HCT116 (cell line): Measurements from ENCODE around the gene PPM1B. TPM values are rescaled to one million over a fixed set of nuclear protein-coding genes. Genes with fewer than 3 reads are reported as not detected.

Source experiments
- ATAC-seq: fragments of 200-7000 bp; cut with Tn5 transposase; 2 replicates; pipeline ENCODE4 v1.9.1; 2020; ENCODE audit warnings: mild to moderate bottlenecking, moderate library complexity
- BruUV-seq: library from RNA; stranded (reverse); fragments of 400-500 nt; replicated peaks from 2 replicates; lab custom pipeline; 2021; lab: Mats Ljungman, UMichigan
- CTCF ChIA-PET: fragments of 300-600 bp; sonication (Branson Sonifier 250); formaldehyde crosslinking; loops from one replicate; lab custom pipeline; 2021; ENCODE audit warnings: antibody characterized with exemption; lab: Charles Lee
- POLR2A ChIA-PET: fragments of 300-600, 350-600 bp; sonication (Branson Sonifier 250); formaldehyde crosslinking; loops from one replicate; lab custom pipeline; 2021; ENCODE audit warnings: antibody characterized with exemption; lab: Charles Lee
- RAD21 ChIA-PET, 2 experiments: fragments of 300-600 bp; sonication (Branson Sonifier 250); formaldehyde crosslinking; loops; one replicate each; lab custom pipeline; 2023; ENCODE audit warnings: low total read pairs in 2 of 2; ENCODE audit not compliant: uncharacterized antibody in 2 of 2, unreplicated experiment in 2 of 2, low non-redundant PET in 1 of 2; lab: Charles Lee
- DNase-seq: peaks from one replicate; pipeline ENCODE4 v3.0.0-alpha.2; 2010; ENCODE audit warnings: low read depth, low spot score
- H2AFZ ChIP-seq: fragments of 200-600 bp; shearing (Covaris generic), sonication (generic); 2 replicates; pipeline ENCODE4 v1.6.1; 2017; ENCODE audit warnings: low read depth, mixed run types, mixed read lengths, antibody characterized with exemption, low read length; ENCODE audit not compliant: poor library complexity, severe bottlenecking
- H3K27ac ChIP-seq: 2 replicates; pipeline ENCODE4 v1.5.1; 2012; ENCODE audit warnings: low read depth, low read length
- H3K27me3 ChIP-seq: fragments of 200-600 bp; sonication (generic); 2 replicates; pipeline ENCODE4 v1.6.1; 2016; ENCODE audit warnings: mixed run types, low read length, mixed read lengths; ENCODE audit not compliant: insufficient read depth
- H3K36me3 ChIP-seq, 2 experiments: fragments of 200-500 bp in 1 of 2; fragments of 200-600 bp in 1 of 2; sonication (Bioruptor generic) in 1 of 2; sonication (generic) in 1 of 2; 2 replicates each; pipeline versions ENCODE4 v1.5.1 to v1.6.1; 2014 to 2016; ENCODE audit warnings: low read length in 2 of 2, inconsistent platforms in 1 of 2, mixed read lengths in 1 of 2, mixed run types in 1 of 2; ENCODE audit not compliant: insufficient read depth in 2 of 2, control insufficient read depth in 1 of 2
- H3K4me1 ChIP-seq, 2 experiments: fragments of 200-600 bp in 1 of 2; sonication (generic) in 1 of 2; 2 replicates each; pipeline versions ENCODE4 v1.5.1 to v1.6.1; 2012 to 2017; ENCODE audit warnings: low read length in 2 of 2, inconsistent platforms in 1 of 2, mild to moderate bottlenecking in 1 of 2, mixed read lengths in 1 of 2, mixed run types in 1 of 2, moderate library complexity in 1 of 2; ENCODE audit not compliant: insufficient read depth in 2 of 2, control insufficient read depth in 1 of 2
- H3K4me2 ChIP-seq: fragments of 200-600 bp; sonication (generic); 2 replicates; pipeline ENCODE4 v1.6.1; 2017; ENCODE audit warnings: mixed run types, low read length, mixed read lengths
- H3K4me3 ChIP-seq, 2 experiments: fragments of 200-600 bp in 1 of 2; sonication (generic) in 1 of 2; replicated peaks in 1 of 2; 2 replicates each; pipeline ENCODE4 v1.5.1; 2011 to 2016; ENCODE audit warnings: low read length in 2 of 2, control low read depth in 1 of 2, low read depth in 1 of 2, mild to moderate bottlenecking in 1 of 2, mixed read lengths in 1 of 2, mixed run types in 1 of 2
- H3K79me2 ChIP-seq: fragments of 200-600 bp; sonication (generic); 2 replicates; pipeline ENCODE4 v1.6.1; 2017; ENCODE audit warnings: mild to moderate bottlenecking, mixed run types, low read length, moderate library complexity, mixed read lengths; ENCODE audit not compliant: insufficient read depth
- H3K9ac ChIP-seq: fragments of 200-600 bp; sonication (generic); 2 replicates; pipeline ENCODE4 v1.6.1; 2016; ENCODE audit warnings: low read length, mixed read lengths
- H3K9me2 ChIP-seq: fragments of 200-600 bp; sonication (generic), shearing (Covaris generic); 2 replicates; pipeline ENCODE4 v1.6.1; 2017; ENCODE audit warnings: mixed run types, mild to moderate bottlenecking, moderate library complexity; ENCODE audit not compliant: insufficient read depth
- H3K9me3 ChIP-seq, 2 experiments: fragments of 200-500 bp in 1 of 2; fragments of 200-600 bp in 1 of 2; sonication (Bioruptor generic) in 1 of 2; sonication (generic) in 1 of 2; 2 replicates each; pipeline ENCODE4 v1.6.1; 2014 to 2017; ENCODE audit warnings: low read length in 2 of 2, mixed read lengths in 2 of 2, inconsistent platforms in 1 of 2, low read depth in 1 of 2, mild to moderate bottlenecking in 1 of 2, mixed run types in 1 of 2, moderate library complexity in 1 of 2; ENCODE audit not compliant: control insufficient read depth in 1 of 2, insufficient read depth in 1 of 2
- H4K20me1 ChIP-seq: fragments of 200-600 bp; sonication (generic), shearing (Covaris generic); 2 replicates; pipeline ENCODE4 v1.6.1; 2017; ENCODE audit warnings: mixed run types, mild to moderate bottlenecking, moderate library complexity; ENCODE audit not compliant: insufficient read depth
- CEBPB ChIP-seq: IDR thresholded peaks from 2 replicates; pipeline ENCODE4 v1.6.1; 2012; ENCODE audit warnings: low read depth
- EGR1 ChIP-seq: IDR thresholded peaks from 2 replicates; pipeline ENCODE4 v1.6.1; 2012; ENCODE audit warnings: low read depth
- EZH2phosphoT487 ChIP-seq: fragments of 200-600 bp; IDR thresholded peaks from 2 replicates; pipeline ENCODE4 v1.6.1; 2018; ENCODE audit warnings: antibody characterized with exemption, borderline replicate concordance
- POLR2AphosphoS5 ChIP-seq: IDR thresholded peaks from 2 replicates; pipeline ENCODE4 v1.6.1; 2011; ENCODE audit warnings: mild to moderate bottlenecking, low read depth, low read length, moderate library complexity
- SIN3A ChIP-seq: IDR thresholded peaks from 2 replicates; pipeline ENCODE4 v1.6.1; 2012; ENCODE audit warnings: low read depth
- SRF ChIP-seq: IDR thresholded peaks from 2 replicates; pipeline ENCODE4 v1.6.1; 2012; ENCODE audit warnings: low read depth
- YY1 ChIP-seq: IDR thresholded peaks from 2 replicates; pipeline ENCODE4 v1.6.1; 2011; ENCODE audit warnings: low read length, low read depth, moderate library complexity, mild to moderate bottlenecking; ENCODE audit not compliant: insufficient replicate concordance; ENCODE audit errors: extremely low read depth
- ZBTB33 ChIP-seq: IDR thresholded peaks from 2 replicates; pipeline ENCODE4 v1.6.1; 2011; ENCODE audit warnings: mild to moderate bottlenecking, low read length, moderate library complexity; ENCODE audit not compliant: insufficient replicate concordance; ENCODE audit errors: extremely low read depth
- ZFX ChIP-seq: fragments of 450-650 bp; IDR thresholded peaks from 2 replicates; pipeline ENCODE4 v1.6.1; 2017
- intact Hi-C: fragments of 100-400 bp; cut with micrococcal nuclease; formaldehyde crosslinking; loops from 2 replicates; pipeline ENCODE4 v1.10.0; 2022
- total RNA-seq: library from RNA; stranded (reverse); gene quantifications from one replicate; pipeline ENCODE4 v1.2.1, GENCODE V29; 2021; ENCODE audit not compliant: unreplicated experiment
- TF ChIP-seq, protein P1 (sequence below), 3 experiments: fragments of 200-600 bp in 1 of 3; sonication (generic) in 1 of 3; IDR thresholded peaks in 2 of 3; conservative IDR thresholded peaks in 1 of 3; 2 replicates each; pipeline ENCODE4 v1.5.1; 2012 to 2017; ENCODE audit warnings: low read depth in 2 of 3, low read length in 2 of 3, antibody characterized with exemption in 1 of 3, borderline replicate concordance in 1 of 3, control low read depth in 1 of 3, mild to moderate bottlenecking in 1 of 3, mixed read lengths in 1 of 3, mixed run types in 1 of 3, moderate library complexity in 1 of 3; ENCODE audit not compliant: insufficient read depth in 1 of 3

The PPM1B gene
- total RNA-seq, 1 experiment from 2014 or later: 36.9 TPM

DNA sequence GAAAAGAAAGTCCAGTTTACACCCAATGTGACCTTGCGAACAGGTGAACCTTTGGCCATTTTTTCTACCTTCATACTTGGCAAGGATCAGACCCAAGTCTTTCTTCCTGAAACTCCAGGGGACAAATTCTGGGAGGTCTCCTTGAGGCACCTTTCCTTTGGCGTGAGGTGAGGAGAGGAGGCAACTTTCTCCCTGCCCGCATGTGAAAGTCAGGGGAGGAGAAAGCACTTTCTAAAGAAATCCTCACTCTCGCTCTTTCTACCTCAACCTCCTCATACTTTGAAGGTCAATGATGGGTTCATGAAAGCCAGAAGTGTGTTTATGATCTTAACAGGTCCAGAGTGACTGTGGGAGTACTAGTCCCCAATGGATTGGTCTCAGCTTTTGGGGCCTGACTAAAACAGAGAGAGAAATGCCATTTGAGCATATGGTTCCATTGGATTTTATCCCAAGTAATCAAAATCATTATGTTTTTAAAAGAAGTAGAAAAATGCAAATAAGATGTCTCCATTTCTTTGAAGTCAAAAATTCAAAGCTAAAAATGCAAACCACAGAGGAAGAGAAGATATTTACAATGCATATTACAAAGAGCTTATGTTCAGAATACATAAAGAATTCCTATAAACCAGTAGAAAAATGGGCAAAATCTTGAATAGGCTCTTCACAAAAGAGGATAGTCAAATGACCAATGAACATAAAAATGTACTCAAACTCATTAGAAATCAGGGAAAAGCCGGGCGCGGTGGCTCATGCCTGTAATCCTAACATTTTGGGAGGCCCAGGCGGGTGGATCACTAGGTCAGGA is 15.6 kb upstream of the PPM1B start:
- RAD21 ChIA-PET: no interaction called here
- intact Hi-C loops: no loop called here
- H3K4me2 ChIP-seq: no peak overlapping the region
- DNase-seq: no peak
- POLR2A ChIA-PET: no interaction called here
- H3K36me3 ChIP-seq: no peaks in the 10 kb centered on the region
- H4K20me1 ChIP-seq: no peaks in the 10 kb centered on the region
- H3K9me2 ChIP-seq: no peaks in the 10 kb centered on the region
- no TSS peak for BruUV-seq
- no peaks in the 10 kb centered on the region for H3K27me3 ChIP-seq
- H3K4me1 ChIP-seq: peaks cover 2 to 6% of the 10 kb centered on the region in 2 experiments; a peak in 1 of 4 replicates
- ATAC-seq: no peak
- H3K9ac ChIP-seq: no peak overlapping the region
- H2AFZ ChIP-seq: no peak overlapping the region
- H3K79me2 ChIP-seq: no peaks in the 10 kb centered on the region
- TF ChIP-seq YY1 (no peak), CEBPB (no peak), ZFX (no peak), EZH2phosphoT487 (no peak), ZBTB33 (no peak), SIN3A (no peak), SRF (no peak), EGR1 (no peak), POLR2AphosphoS5 (no peak)
- TF ChIP-seq, protein P1, sequence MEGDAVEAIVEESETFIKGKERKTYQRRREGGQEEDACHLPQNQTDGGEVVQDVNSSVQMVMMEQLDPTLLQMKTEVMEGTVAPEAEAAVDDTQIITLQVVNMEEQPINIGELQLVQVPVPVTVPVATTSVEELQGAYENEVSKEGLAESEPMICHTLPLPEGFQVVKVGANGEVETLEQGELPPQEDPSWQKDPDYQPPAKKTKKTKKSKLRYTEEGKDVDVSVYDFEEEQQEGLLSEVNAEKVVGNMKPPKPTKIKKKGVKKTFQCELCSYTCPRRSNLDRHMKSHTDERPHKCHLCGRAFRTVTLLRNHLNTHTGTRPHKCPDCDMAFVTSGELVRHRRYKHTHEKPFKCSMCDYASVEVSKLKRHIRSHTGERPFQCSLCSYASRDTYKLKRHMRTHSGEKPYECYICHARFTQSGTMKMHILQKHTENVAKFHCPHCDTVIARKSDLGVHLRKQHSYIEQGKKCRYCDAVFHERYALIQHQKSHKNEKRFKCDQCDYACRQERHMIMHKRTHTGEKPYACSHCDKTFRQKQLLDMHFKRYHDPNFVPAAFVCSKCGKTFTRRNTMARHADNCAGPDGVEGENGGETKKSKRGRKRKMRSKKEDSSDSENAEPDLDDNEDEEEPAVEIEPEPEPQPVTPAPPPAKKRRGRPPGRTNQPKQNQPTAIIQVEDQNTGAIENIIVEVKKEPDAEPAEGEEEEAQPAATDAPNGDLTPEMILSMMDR (IDR thresholded peaks at IDR 0.05 in 2 of 3, conservative IDR thresholded peaks at IDR 0.05 in 1 of 3; ENCODE audit: borderline replicate concordance in 1 of 3, insufficient read depth in 1 of 3, low read depth in 2 of 3, low read length in 2 of 3): no peak
- TF ChIP-seq, all 23 proteins: peak for 0
- H3K4me3 ChIP-seq: no peak overlapping the region
- CTCF ChIA-PET: no interaction called here
- H3K9me3 ChIP-seq: no peaks in the 10 kb centered on the region
- H3K27ac ChIP-seq: no peak overlapping the region
